Tongue (tissue), 2 donors: Measurements from ENCODE around the gene RSU1. TPM values are rescaled to one million over a fixed set of nuclear protein-coding genes. Genes with fewer than 3 reads are reported as not detected.

ENCODE experiments used
- DNase-seq: peaks from one replicate; pipeline ENCODE4 v3.0.0-alpha.2; 2015
- total RNA-seq: library from RNA; depleted of rRNA; stranded (reverse); fragments of >200 nt; gene quantifications from one replicate; pipeline ENCODE4 v1.2.3, GENCODE V29; 2014

Gene RSU1
- total RNA-seq, 1 donor from 2014 or later: 75.7 TPM

- DNase-seq: no peak
Observed at GRCh38 chr10:16822027-16822426, 4.8 kb upstream of the RSU1 start.

- no peak for DNase-seq
Observed at GRCh38 chr10:16820421-16820820, 3.2 kb upstream of the RSU1 start.

- DNase-seq: no peak
Observed at GRCh38 chr10:16820018-16820417, 2.8 kb upstream of the RSU1 start.

GRCh38 chr10:16819436-16819835, 2.2 kb upstream of the RSU1 start:
- no peak for DNase-seq

- DNase-seq: no peak
Observed at GRCh38 chr10:16819026-16819425, 1.8 kb upstream of the RSU1 start.

- DNase-seq: no peak
Observed at GRCh38 chr10:16816830-16817124, 447 bp downstream of the RSU1 start.

GRCh38 chr10:16816171-16816570, 1.1 kb downstream of the RSU1 start:
- peak; percentile 8 for DNase-seq

GRCh38 chr10:16814012-16814411, 3.2 kb downstream of the RSU1 start:
- DNase-seq: no peak

GRCh38 chr10:16812676-16813075, 4.5 kb downstream of the RSU1 start:
- no peak for DNase-seq

- DNase-seq: no peak
Observed at GRCh38 chr10:16811765-16812164, 5.5 kb downstream of the RSU1 start.

- DNase-seq: no peak
Observed at GRCh38 chr10:16811292-16811691, 5.9 kb downstream of the RSU1 start.

- no peak for DNase-seq
Observed at GRCh38 chr10:16809074-16809718, 8.0 kb downstream of the RSU1 start.

GRCh38 chr10:16804123-16804522, 13.1 kb downstream of the RSU1 start:
- no peak for DNase-seq

GRCh38 chr10:16803464-16803863, 13.8 kb downstream of the RSU1 start:
- no peak for DNase-seq

- no peak for DNase-seq
Observed at GRCh38 chr10:16799621-16800020, 17.6 kb downstream of the RSU1 start.

- DNase-seq: no peak
Observed at GRCh38 chr10:16798571-16798970, 18.7 kb downstream of the RSU1 start.

- no peak for DNase-seq
Observed at GRCh38 chr10:16795410-16796073, 21.7 kb downstream of the RSU1 start.

GRCh38 chr10:16794005-16794404, 23.2 kb downstream of the RSU1 start:
- DNase-seq: no peak

GRCh38 chr10:16792675-16793074, 24.5 kb downstream of the RSU1 start:
- DNase-seq: peak; percentile 35

GRCh38 chr10:16789765-16790164, 27.5 kb downstream of the RSU1 start:
- DNase-seq: no peak

- no peak for DNase-seq
Observed at GRCh38 chr10:16789261-16789660, 28.0 kb downstream of the RSU1 start.

- no peak for DNase-seq
Observed at GRCh38 chr10:16788778-16789177, 28.4 kb downstream of the RSU1 start.

GRCh38 chr10:16788125-16788524, 29.1 kb downstream of the RSU1 start:
- DNase-seq: no peak

- DNase-seq: no peak
Observed at GRCh38 chr10:16787361-16787791, 29.8 kb downstream of the RSU1 start.
